ENCODE results near the gene SLC3A2. TPM values are rescaled to one million over a fixed set of nuclear protein-coding genes. Genes with fewer than 3 reads are reported as not detected.

The SLC3A2 gene
- total and polyA plus RNA-seq, 2 donors (not counting 3 experiments of a cell fraction or from before 2014, with no cell fraction given), result 208 to 337 TPM

GRCh38 chr11:62926680-62927455 lies 46.2 kb downstream of the SLC3A2 start:
- Histone ChIP-seq H3K9me3 (replicated peaks; ENCODE audit: control insufficient read depth, insufficient read depth, low read length) (no peaks in the 10 kb centered on the region), H3K36me3 (ENCODE audit: control insufficient read depth in 2 of 2, extremely low read depth in 1 of 2, insufficient read depth in 2 of 2, low read length in 2 of 2) (no peaks in the 10 kb centered on the region), H3K9me1 (replicated peaks; ENCODE audit: control insufficient read depth, extremely low read depth, insufficient read depth, low read length) (no peaks in the 10 kb centered on the region), H3K27me3 (ENCODE audit: control insufficient read depth in 2 of 2, insufficient read depth in 2 of 2, low read length in 2 of 2) (peaks cover 32 to 47% of the 10 kb centered on the region in 2 experiments), H3K4me2 (ENCODE audit: insufficient read depth, low read length) (no peak overlapping the region), H3K9ac (replicated peaks; ENCODE audit: extremely low read depth, insufficient read depth, low read length) (no peak overlapping the region), H4K20me1 (replicated peaks; ENCODE audit: control insufficient read depth, extremely low read depth, insufficient read depth, low read length) (no peaks in the 10 kb centered on the region), H3K79me2 (ENCODE audit: control insufficient read depth, insufficient read depth, low read length) (no peaks in the 10 kb centered on the region), H3K27ac (ENCODE audit: insufficient read depth, low read depth, low read length) (no peak overlapping the region), H3K4me1 (ENCODE audit: control insufficient read depth, extremely low read depth, insufficient read depth, low read length) (peaks cover 6% of the 10 kb centered on the region), H2AFZ (ENCODE audit: low read depth, low read length) (no peak overlapping the region), H3K4me3 (replicated peaks in 1 of 3; ENCODE audit: insufficient read depth in 1 of 3, low read depth in 1 of 3, low read length in 3 of 3) (no peak overlapping the region)
- dilution Hi-C loops (cut with MboI; ENCODE audit: extremely low pct_ligation_motif_present, low sequenced_read_pairs) (no loop called here), intact Hi-C loops (cut with micrococcal nuclease) (no loop called here)
- no TSS peak for BruUV-seq (replicated peaks)
- no peak for DNase-seq (ENCODE audit: low read depth, low spot score)
- TF ChIP-seq EZH2 (IDR thresholded peaks at IDR 0.05; ENCODE audit: borderline replicate concordance, low read depth, low read length, severe bottlenecking) (peak; percentile 14), POLR2AphosphoS5 (IDR thresholded peaks at IDR 0.05; ENCODE audit: insufficient read depth, low read depth, low read length) (no peak), CTCF (IDR thresholded peaks at IDR 0.05; ENCODE audit: extremely low read depth in 1 of 2, insufficient read depth in 1 of 2, low read depth in 1 of 2, low read length in 2 of 2) (no peak)
- no peak for FAIRE-seq
- ChIA-PET POLR2A (no interaction called here), CTCF (interaction anchor here (0.8 to 1.3 kb wide), 3 partner anchors 18 to 97 kb away, joined by 3 read pairs; no protein-coding TSS in a partner anchor)

- CTCF ChIA-PET, result interaction anchor here (1.2 to 2.1 kb wide), 2 partner anchors 19 to 107 kb away, joined by 6 to 7 read pairs; no protein-coding TSS in a partner anchor
Observed at GRCh38 chr11:62928011-62928410, 47.3 kb downstream of the SLC3A2 start.

More at GRCh38 chr11:62928011-62928410, 47.3 kb downstream of the SLC3A2 start:
- Histone ChIP-seq H3K4me3 (replicated peaks in 1 of 3; ENCODE audit: insufficient read depth in 1 of 3, low read depth in 1 of 3, low read length in 3 of 3) (no peak overlapping the region), H3K4me2 (ENCODE audit: insufficient read depth, low read length) (no peak overlapping the region), H4K20me1 (replicated peaks; ENCODE audit: control insufficient read depth, extremely low read depth, insufficient read depth, low read length) (no peaks in the 10 kb centered on the region), H3K36me3 (ENCODE audit: control insufficient read depth in 2 of 2, extremely low read depth in 1 of 2, insufficient read depth in 2 of 2, low read length in 2 of 2) (no peaks in the 10 kb centered on the region), H3K9me1 (replicated peaks; ENCODE audit: control insufficient read depth, extremely low read depth, insufficient read depth, low read length) (no peaks in the 10 kb centered on the region), H3K9ac (replicated peaks; ENCODE audit: extremely low read depth, insufficient read depth, low read length) (no peak overlapping the region), H3K27ac (ENCODE audit: insufficient read depth, low read depth, low read length) (no peak overlapping the region), H3K4me1 (ENCODE audit: control insufficient read depth, extremely low read depth, insufficient read depth, low read length) (peaks cover 6% of the 10 kb centered on the region), H2AFZ (ENCODE audit: low read depth, low read length) (no peak overlapping the region), H3K9me3 (replicated peaks; ENCODE audit: control insufficient read depth, insufficient read depth, low read length) (no peaks in the 10 kb centered on the region), H3K79me2 (ENCODE audit: control insufficient read depth, insufficient read depth, low read length) (no peaks in the 10 kb centered on the region), H3K27me3 (ENCODE audit: control insufficient read depth in 2 of 2, insufficient read depth in 2 of 2, low read length in 2 of 2) (peaks cover 25 to 36% of the 10 kb centered on the region in 2 experiments)
- FAIRE-seq (no peak), DNase-seq (ENCODE audit: low read depth, low spot score) (no peak)
- POLR2A ChIA-PET, result no interaction called here
- no peak for TF ChIP-seq GATA2 (IDR thresholded peaks at IDR 0.05; ENCODE audit: insufficient read depth, insufficient read length, low read depth, low read length)
- intact Hi-C loops (cut with micrococcal nuclease) (no loop called here), dilution Hi-C loops (cut with MboI; ENCODE audit: extremely low pct_ligation_motif_present, low sequenced_read_pairs) (no loop called here)
- BruUV-seq (replicated peaks), result no TSS peak

All from endothelial cell of umbilical vein (primary cell).